GM10847 (cell line): ENCODE results near the gene NAPB.

ENCODE experiments used
- POLR2A ChIP-seq: IDR thresholded peaks from 2 replicates; pipeline ENCODE4 v1.6.1; 2011; ENCODE audit not compliant: insufficient read length; ENCODE audit errors: extremely low read depth

NAPB gene

DNA sequence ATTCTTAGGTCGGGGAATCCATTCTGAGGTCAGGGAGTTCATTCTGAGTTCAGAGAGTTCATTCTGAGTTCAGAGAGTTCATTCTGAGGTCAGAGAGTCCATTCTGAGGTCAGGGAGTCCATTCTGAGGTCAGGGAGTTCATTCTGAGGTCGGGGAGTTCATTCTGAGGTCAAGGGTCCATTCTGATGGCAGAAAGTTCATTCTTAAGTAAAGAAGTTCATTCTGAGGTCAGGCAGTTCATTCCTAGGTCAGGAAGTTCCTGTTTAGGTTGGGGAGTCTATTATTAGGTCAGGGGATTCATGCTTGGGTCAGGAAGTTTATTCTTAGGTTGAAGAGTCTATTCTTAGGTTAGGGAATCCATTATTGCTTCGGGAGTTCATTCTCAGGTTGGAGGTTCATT lies 87.2 kb downstream of the NAPB start:
- TF ChIP-seq POLR2A = no peak

DNA sequence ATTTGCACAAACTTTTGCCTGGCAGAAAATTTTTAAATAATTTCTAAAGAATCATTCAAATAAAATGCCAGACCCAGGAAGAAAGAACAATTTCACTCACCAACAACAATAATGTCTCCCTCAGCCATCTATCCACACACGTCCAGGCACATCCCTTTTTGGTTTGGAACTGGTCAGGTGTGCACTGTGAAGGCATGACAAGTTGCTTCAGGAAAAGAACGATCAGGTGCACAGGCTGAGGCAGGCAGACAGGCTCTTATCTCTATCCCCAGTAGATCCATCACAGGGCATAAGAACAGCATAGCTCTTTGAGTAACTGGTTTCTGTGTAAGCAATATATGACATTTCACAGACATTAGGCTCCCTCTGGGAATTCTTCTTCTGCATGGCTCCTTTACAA lies 88.8 kb downstream of the NAPB start:
- TF ChIP-seq POLR2A = no peak

DNA sequence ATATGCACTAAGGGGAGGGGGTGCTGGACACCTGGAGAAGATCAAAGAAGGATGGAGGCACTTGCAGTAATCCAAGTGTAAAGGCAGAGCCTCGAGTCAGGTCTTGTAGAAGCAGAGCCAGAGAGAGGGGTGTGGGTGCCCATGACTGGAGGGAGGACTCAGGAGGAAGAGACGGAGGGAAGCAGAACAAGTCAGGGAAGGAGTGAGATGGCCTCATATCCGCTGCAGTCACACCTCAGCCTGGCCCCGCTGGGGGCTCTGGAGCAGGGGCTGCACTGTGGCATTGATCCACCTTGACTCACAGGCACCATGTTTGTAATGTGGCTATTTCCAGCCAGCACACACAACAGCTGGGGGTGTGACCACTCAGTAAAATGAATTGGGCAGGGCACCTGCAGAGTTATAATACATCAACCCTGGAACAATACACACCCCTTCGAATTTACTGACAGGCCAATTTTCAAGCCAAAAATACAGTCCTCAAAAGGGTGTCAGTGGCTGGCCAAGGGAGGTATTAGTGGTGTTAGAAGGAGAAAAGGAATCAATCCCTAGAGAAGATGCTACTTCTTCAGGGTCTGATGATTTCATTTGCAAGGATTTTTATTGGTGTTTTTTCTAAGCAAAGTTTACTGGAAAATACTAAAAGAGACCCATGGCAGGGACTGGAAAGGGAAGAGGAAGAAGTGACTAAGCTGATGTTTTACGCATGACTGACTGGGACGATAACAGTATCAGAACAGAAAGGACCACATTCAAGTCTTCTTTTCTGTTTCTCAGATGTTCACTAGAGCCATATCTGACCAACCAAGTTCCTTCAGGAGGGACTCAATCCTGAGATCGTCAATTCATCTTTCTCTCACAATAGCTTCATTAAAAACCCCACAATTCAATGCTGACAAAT lies 89.6 kb downstream of the NAPB start:
- TF ChIP-seq POLR2A = no peak

DNA sequence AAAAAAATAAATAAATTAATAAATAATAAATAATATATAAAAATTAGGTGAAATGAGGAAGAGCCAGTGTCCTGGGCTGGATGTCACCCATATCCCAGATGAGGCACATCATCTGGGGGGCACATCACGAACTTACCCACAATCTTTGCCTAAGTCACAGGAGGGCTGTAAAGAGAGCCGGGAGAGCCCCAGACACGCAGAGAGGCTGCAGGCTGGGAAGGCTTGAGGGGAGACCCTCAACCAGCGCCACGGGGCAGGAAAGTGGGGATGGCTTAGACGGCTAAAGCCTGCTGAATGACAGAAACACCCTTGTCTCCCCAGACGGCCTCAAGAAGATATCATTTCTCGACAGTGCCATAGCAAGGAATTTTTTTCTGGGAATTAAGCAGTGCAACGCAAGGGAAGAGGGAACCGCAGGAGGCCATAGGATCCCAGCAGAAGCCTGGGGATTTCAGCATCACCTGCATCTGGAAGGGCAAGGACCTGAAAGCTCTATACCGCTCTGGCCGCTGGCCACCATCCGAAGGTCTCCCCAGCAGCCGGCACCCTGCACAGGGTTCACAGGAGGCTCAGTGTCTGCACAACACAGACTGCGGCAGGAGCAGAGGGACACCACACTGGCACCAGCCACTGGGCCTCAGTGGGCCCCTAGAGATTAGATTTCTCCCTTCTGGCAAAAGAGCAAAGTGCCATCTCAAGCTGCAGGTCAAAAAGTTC lies 93.5 kb downstream of the NAPB start:
- TF ChIP-seq POLR2A = no peak

DNA sequence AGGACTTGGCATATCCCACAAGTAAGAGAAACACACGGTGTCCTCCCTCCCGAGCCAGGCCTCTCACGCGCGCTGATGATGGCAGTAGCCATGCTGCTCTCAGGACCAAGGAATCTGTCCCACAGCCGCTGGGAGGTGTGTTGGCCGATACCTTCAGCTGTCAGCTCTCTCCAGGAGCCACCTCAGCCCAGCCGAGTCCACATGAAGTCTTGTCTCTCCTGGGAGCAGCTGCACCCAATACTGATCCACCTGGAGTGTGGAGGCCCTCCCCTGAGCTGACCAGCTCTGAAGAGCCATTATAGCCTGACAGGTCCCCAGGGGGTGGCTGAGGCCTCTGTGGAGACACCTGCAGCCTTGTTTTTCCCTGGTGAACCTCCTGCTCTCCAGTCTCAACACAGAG lies 94.5 kb downstream of the NAPB start:
- TF ChIP-seq POLR2A = no peak

DNA sequence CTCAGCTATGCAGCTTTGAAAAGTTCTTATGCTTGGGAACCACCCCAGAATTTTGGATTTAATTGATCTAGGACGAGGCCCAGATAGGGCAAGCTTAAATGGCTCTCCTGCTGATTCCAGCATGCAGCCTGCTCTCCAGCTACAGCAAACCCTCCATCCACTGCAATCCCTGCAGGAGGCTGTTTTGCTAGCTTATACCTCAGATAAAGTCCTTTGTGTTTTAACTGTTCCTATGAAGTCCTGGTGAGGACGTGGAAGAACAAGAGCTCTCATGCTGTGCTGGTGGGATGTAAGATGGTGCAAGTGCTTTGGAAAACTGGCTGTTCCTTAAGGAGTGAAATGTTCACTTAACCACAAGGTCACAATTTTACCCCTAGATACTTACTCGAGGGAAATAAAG lies 96.2 kb downstream of the NAPB start:
- no peak for TF ChIP-seq POLR2A
